GM19324 (cell line): ENCODE data around the gene RAB1B.

Experiments
- ATAC-seq: cut with Tn5 transposase; IDR thresholded peaks from one replicate; pipeline ENCODE4 v1.9.1; 2021; ENCODE audit warnings: mild to moderate bottlenecking, moderate library complexity; ENCODE audit not compliant: unreplicated experiment, low FRiP score

RAB1B gene

GRCh38 chr11:66281776-66282467, 13.5 kb downstream of the RAB1B start:
- no peak for ATAC-seq

DNA sequence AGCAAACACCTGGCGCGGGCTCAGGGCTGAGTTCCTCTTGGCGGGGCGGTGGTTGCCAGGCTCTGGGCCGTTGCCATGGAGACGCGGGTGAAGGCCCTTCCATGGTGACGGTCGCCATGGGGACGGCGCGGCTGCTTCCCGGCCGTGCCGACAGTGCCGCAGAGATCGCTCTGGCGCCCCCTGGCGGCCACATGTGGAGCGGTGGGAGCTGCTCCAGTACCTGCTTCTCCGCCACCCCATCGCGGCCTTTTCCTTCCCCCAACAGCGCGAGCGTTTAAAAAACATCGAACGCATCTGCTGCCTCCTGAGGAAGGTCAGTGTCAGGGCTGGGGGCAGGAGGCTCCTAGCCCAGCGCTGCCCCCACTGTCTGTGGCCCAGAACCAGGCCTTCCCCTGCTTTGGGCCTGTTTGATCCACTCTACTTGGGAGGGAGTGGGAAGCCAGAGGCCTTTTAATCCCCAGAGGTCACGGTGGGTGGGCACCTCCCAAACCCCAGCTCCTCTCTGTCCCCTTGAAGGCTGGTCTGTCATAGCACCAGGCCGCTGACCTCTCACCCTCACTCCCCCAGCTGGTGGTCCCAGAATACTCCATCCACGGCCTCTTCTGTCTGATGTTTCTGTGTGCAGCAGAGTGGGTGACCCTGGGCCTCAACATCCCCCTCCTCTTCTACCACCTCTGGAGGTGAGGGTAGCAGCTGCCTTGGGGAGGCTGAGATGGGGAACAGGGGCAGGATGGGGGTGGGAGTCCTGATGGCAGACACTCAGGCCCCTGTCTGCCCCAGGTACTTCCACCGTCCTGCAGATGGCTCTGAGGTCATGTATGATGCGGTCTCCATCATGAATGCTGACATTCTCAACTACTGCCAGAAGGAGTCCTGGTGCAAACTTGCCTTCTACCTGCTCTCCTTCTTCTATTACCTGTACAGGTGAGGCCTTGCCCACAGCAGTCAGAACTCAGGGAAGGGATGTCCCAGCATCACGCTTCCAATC, 14.3 kb downstream of the RAB1B start:
- ATAC-seq, result peak; percentile 76

DNA sequence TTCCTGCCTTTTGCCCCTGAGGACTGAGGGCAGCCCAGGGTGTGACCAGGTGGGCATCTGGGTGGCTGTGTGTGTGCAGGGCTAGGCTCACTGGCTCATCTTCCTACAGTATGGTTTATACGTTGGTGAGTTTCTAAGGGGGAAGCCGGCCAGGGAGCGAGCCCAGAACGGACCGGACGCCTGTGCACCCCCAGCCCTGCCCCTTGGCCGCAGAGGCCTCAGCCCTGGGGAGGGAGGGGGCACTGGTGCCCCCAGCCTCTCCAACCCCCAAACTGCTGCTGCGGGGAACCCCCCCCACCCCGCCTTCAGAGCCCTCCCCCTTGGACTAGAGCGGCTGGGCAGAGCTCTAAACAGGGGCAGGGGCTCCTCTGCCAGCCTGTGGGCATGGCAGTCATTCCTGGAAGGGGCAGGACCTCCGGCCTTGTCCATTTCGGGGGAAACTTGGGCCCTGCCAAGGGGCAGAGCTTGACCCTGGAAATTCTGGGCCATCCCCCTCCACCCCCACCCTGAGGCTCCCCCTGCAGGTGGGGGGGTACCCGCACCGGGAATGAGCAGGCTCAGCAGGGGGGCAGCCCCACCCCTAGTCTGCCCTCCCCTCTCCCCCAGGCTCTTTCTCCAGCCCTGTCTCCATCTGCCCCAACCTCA, 15.1 kb downstream of the RAB1B start:
- no peak for ATAC-seq

DNA sequence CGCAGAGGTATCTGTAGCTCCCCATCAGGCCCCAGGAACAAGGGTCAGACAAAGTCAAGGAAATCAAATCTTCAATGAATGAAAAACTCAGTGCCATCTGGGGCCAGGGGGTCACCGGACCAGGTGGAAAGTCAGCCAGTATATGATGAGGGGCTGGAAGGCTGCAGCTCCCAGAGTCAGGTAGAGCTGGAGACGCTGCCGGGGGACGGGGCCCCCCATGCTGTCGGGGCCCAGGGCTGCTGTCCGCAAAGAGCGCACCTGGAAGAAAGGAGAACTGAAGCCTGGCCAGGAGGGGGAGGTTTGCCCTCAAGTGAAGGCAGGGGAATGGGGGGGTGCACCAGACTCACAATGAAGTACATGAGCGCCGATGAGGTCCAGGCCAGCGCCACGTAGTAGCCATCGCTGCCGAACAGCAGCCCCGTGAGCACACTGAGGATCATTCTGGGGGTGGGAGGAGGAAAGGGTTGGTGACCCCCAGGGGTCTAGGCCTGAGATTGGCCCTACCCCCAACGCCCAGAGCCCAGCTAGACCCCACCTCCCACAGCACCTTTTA, 16.2 kb downstream of the RAB1B start:
- ATAC-seq, result no peak

- ATAC-seq, result no peak
These were observed 17.0 kb downstream of the RAB1B start for GRCh38 chr11:66285250-66285947.

DNA sequence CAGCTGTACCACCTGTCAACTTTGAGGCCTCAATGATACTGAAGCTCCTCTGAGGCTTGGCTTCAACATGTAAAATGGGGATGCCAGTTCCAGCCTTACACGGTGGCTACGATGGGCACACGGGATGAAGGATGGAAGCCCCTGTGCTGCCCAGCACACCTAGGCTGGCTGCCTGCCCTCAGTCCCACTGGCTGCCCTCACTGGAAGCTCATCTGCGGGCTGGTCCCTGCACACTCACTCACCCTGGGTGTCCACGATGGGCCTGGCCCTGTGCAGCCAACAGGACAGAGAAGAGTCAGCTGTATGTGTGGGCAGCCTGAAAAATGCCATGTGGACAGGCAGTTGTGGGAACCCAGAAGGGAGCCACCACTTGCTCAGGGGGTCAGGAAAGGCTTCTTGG, 18.3 kb downstream of the RAB1B start:
- ATAC-seq, result no peak

GRCh38 chr11:66287211-66287888, 18.9 kb downstream of the RAB1B start:
- ATAC-seq, result no peak

DNA sequence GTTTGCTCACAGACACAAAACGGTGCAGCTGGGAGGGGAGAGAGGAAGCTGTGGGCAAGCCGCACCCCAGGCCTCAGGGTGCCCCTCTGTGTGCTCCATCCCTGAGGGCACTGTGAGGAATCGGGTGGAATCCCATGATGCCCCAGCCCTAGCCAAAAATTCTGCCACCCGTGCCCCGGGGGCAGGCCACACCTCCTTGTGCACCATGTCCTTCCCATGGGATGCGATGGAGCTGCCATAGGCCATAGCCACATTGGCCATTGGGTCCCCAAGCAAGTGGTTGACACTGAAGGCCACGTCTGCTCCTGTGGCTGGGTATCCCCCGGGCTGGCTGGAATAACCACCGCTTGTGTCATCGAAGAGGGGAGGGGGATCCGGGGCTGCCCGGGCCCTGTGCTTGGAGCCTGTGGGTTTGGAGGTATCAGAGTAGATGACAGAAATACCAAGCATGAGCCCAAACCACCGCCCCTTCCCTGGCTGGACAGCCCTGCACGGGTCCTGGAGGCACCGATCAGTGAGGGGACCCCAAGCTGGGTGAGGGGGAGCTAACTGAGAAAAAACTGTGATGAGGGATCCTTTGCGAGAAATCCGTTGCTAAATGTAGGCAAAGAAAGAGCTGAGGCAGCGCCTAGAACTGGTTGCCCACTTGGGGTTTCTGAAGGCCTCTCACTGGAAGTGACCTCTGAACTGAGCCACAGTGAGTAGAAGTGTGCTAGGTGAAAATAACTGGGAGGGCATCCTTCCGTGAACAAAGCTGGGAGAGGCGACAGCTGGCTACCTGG, 19.6 kb downstream of the RAB1B start:
- ATAC-seq, result no peak

DNA sequence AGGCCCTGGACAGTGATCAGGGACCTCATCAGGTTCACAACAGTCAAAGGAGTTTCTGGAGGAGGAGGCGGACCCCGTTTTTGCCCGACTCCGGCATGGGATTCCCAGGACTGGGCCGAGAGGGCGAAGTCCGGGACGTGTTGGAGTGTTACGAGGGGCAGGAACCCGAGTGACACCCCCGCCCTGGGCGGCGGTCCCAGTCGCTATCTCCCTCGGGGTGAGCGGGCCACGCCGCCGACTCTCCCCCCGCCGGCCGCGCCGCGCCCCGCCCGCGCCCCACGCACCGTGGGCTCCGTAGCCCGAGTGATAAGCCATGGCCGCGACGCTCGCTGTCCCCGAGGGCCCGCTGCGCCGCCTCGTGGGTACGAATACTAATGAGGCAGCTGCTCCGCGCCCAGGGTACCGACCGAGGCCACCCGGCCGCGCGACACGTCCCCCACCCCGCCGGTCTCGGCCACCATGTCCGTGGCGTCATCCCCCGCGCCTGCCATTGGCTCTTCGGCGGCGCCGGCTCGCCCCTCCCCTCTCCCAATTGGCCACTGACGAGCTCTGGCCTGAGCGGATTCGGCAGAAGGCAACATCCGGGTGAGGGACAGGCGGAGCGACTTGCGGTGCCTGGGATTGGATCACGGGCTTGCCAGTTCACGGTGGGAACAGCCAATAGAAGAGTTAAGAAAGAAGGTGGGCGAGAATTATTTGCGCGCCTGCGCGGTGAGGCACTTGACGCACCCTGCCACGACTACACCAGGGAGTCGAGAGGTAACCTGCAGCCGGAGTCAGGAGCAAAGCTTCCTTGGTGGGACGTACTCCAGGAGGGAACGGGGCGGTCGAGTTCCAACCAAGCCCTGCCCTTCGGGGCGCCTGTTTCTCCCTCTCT, 20.5 kb downstream of the RAB1B start, which contains the start of gene YIF1A:
Gene YIF1A (minus strand): TSS at position 473 of the 877 bp plus-strand sequence. CDS start 158 bp downstream, at position 315.
- ATAC-seq, result peak; percentile 91

DNA sequence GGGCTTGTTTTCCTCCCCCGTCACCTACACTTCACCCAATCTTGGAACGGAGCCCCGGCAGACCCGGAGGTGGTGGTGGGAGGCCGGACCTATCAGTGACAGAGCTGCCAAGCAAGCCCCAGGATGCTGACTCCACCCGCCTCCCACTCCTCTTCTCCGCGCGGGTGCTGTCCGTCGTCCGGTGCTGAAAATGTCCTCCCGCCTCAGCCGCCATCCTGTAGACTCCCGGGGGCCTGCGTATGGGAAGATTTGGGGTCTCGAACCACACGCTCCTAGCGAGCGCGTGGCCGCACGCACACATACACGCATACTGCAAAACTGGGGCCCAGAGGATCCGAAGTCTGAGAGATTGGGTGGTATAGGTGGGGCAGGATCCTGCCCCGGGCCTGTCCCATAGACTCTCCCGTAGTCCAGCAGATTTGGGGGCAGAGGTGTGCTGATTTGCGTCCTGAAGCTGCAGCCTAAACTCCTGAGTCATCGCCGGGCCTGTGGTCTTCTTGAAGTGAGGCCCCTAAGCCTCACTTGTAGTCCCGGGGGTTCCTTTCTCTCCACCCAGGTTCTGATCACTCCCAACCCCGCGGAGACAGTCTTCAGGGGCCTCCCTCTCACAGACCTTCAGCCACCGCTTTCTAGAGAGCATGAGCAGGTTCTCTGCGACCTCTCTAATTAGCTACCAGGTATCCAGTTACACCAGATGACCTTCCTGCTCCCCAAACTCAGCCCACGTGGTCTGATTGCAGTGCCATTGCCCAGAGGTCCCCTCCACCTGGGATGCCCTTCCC, 21.3 kb downstream of the RAB1B start:
- peak; percentile 34 for ATAC-seq

DNA sequence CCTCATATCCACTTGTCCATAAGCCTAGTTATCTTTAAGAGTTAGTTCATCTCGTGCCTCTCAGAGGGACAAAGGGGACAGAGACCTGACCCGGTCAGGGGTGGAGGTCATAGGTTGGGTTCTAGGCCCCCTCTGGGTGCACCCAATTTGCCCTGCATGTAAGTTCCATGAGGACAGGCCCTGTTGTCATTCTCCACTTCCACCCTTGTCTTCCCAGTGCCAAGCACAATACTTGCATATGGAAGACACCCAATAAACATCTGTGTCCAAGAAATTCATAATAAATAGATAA, 21.8 kb downstream of the RAB1B start:
- ATAC-seq, result no peak

DNA sequence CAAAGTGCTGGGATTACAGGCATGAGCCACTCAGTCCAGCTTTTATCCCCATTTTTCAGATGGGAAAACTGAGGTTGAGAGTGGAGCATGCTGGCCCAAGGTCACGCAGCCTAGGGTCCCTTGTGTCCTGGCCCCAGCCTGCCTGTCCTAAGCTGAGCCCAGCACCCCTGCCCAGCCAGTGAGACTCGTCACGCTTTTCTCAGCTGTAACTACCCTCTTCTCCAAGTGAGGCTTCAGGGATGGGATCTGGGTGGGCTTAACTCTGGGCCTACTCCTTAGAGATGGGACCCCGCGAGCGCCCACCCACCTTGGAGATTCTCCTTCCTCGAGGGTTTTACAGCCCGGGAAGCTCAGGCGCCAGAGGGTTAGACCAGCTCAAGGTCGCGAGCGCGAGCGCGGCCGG, 22.9 kb downstream of the RAB1B start:
- ATAC-seq, result no peak

DNA sequence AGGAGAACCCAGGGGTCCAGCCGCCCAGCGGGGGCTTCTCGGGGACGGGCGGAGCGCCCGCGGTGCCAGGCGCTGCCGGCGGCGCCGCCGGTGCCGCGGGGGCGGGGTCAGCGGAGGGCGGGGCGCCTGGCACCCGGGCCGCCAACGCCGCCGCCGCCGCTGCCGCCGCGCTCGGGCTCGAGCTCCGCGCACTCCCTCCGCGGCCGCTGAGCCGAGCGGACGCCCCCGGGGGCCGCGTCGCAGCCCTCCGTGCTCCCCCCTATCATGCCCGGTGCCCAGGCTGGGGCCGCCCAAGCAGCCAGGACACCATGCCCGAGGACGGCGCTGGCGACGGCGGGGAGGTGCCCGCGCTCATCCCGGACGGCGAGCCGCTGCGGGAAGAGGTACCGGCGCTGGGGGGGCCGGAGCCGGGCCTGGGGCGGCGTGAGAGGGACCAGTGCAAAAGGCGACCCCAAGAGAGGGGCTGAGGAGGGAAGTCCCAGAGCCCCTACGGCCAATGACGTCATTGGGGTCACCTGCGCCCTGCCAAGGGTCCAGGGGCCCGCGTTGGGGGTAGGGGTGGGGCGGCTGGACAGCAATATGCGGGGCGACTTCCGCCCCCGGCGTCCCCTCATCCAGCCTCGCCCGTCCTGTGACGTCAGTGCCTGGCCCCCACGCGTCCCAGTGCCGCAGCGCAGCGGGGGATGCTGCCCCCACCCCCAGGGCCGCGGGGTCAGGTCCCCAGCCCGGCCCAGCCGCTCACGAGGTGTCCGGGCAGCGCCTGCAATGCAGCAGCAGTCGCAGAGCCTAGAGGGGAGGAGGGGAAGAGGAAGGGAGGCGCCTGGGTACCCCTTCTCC, 23.5 kb downstream of the RAB1B start, which contains the start of gene TMEM151A:
Gene TMEM151A (plus strand): TSS at position 189 of the 837 bp plus-strand sequence. CDS start 120 bp downstream, at position 309.
- ATAC-seq, result no peak

DNA sequence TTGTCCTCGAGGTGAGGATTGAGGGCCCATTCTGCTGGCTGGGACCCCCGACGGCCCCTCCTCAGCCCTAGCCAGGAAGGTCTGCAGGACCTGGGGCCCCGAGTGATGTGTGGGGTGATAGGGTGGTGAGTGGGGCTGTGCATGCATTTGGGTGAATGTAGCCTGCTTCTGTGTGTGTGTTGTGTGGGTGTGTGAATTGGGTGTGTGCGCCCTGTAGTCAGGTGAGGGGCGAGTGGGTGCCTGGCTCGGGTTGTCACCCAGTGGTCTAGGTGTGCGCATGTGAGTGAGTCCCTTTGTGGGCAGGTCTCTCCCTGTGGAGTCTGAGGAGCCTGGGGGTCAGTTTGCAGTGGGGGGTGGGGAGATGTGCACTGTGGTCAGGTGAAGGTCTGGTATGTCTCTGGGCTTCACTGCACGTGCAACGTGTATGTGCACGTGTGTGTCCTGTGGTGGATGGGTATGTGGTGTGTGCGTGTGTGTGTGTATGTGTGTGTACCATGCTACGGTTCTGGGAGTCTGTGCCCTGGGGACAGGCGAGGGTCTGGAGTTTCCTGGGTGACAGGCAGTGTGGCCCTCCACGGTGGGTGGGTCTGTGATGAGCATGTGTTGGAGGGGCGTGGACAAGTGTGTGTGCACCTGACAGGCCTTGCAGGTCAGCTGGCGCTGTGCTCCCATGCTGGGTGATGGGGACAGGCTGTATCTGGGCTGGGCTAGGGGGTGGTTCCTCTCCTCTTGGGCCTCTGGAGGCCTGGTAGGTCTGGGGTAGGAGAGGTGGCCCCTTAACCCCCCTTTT, 24.3 kb downstream of the RAB1B start:
- ATAC-seq, result no peak

DNA sequence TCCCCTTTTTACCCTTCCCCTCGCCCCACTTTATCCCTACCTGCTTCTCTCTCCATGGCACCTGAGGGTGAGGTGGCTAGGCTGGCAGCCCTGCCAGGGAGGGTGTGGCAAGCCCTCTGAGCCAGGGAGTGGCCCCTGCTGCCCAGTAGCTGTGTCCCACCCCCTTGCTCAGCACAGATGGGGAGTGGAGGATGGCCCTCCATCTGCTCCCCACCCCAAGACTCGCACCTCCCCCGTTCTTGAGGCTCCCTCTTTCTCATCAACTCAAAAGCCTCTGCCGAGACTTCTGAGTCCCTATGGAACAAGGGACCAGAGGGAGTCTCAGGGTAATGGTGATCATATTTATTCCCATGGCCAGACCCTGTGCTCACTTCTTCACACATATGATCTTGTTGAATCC, 24.9 kb downstream of the RAB1B start:
- no peak for ATAC-seq
